K562 (cell line): Measurements from ENCODE around the gene PBX2. TPM values are rescaled to one million over a fixed set of nuclear protein-coding genes. Genes with fewer than 3 reads are reported as not detected.

Experiments
- CREM ChIP-seq: IDR thresholded peaks from 2 replicates; pipeline ENCODE4 v1.6.1; 2014; ENCODE audit warnings: antibody characterized with exemption, low read depth
- E4F1 ChIP-seq: fragments of 250-450 bp; sonication (Bioruptor Pico); IDR thresholded peaks from 2 replicates; pipeline ENCODE4 v1.5.0; 2021; ENCODE audit warnings: mild to moderate bottlenecking, borderline replicate concordance
- FIP1L1 ChIP-seq: fragments of 200-400 bp; formaldehyde crosslinking; IDR thresholded peaks from 2 replicates; pipeline ENCODE4 v1.6.1; 2018; ENCODE audit warnings: mild to moderate bottlenecking, low read depth, low read length; ENCODE audit not compliant: poor library complexity, severe bottlenecking
- GABPB2 ChIP-seq: fragments of 250-450 bp; sonication (Bioruptor Pico); conservative IDR thresholded peaks from 2 replicates; pipeline ENCODE4 v1.5.1; 2021; ENCODE audit warnings: mild to moderate bottlenecking
- GATA2 ChIP-seq: sonication (generic); formaldehyde crosslinking; IDR thresholded peaks from 2 replicates; pipeline ENCODE4 v1.4.0; 2020; ENCODE audit warnings: mild to moderate bottlenecking, missing genetic modification reagents
- GATAD2B ChIP-seq: fragments of 450-650 bp; IDR thresholded peaks from 2 replicates; pipeline ENCODE4 v1.6.1; 2017; ENCODE audit warnings: mild to moderate bottlenecking, borderline replicate concordance
- HNRNPLL ChIP-seq: fragments of 200-400 bp; formaldehyde crosslinking; IDR thresholded peaks from 2 replicates; pipeline ENCODE4 v1.6.1; 2017; ENCODE audit warnings: low read length, low read depth, mild to moderate bottlenecking; ENCODE audit not compliant: poor library complexity, severe bottlenecking
- IRF2 ChIP-seq: sonication (generic); formaldehyde crosslinking; IDR thresholded peaks from 2 replicates; pipeline ENCODE4 v1.8.1; 2022; ENCODE audit warnings: mild to moderate bottlenecking, missing genetic modification reagents
- MAFF ChIP-seq: IDR thresholded peaks from 2 replicates; pipeline ENCODE4 v1.6.1; 2012; ENCODE audit warnings: low read length, improper control_type of control experiment
- MED1 ChIP-seq: sonication (generic); formaldehyde crosslinking; IDR thresholded peaks from 2 replicates; pipeline ENCODE4 v1.8.1; 2023; ENCODE audit warnings: missing genetic modification reagents, borderline replicate concordance
- MYC ChIP-seq, 2 experiments: fragments of 250-450 bp in 1 of 2; sonication (Bioruptor Pico) in 1 of 2; IDR thresholded peaks; 2 replicates each; pipeline versions ENCODE4 v1.5.1 to v1.6.1; 2012 to 2021; ENCODE audit warnings: low read depth in 2 of 2, borderline replicate concordance in 1 of 2, improper control_type of control experiment in 1 of 2, low read length in 1 of 2, mild to moderate bottlenecking in 1 of 2, moderate library complexity in 1 of 2
- PHF8 ChIP-seq: fragments of 200-600 bp; sonication (generic); IDR thresholded peaks from 2 replicates; pipeline ENCODE4 v1.6.1; 2012; ENCODE audit warnings: mixed run types, mild to moderate bottlenecking, inconsistent platforms, low read length, moderate library complexity, borderline replicate concordance
- PRMT5 ChIP-seq: sonication (generic); formaldehyde crosslinking; IDR thresholded peaks from 2 replicates; pipeline ENCODE4 v1.5.0; 2020; ENCODE audit warnings: missing genetic modification reagents
- SAFB ChIP-seq: fragments of 200-400 bp; formaldehyde crosslinking; IDR thresholded peaks from 2 replicates; pipeline ENCODE4 v1.6.1; 2017; ENCODE audit warnings: low read depth, low read length, borderline replicate concordance
- ZNF12 ChIP-seq: sonication (generic); formaldehyde crosslinking; IDR thresholded peaks from 2 replicates; pipeline ENCODE4 v1.4.0; 2020; ENCODE audit warnings: mild to moderate bottlenecking, missing genetic modification reagents
- ZNF232 ChIP-seq: sonication (generic); formaldehyde crosslinking; IDR thresholded peaks from 2 replicates; pipeline ENCODE4 v1.8.0; 2022; ENCODE audit warnings: mild to moderate bottlenecking, missing genetic modification reagents
- ZNF445 ChIP-seq: fragments of 250-450 bp; sonication (Bioruptor Pico); IDR thresholded peaks from 2 replicates; pipeline ENCODE4 v1.4.0; 2020; ENCODE audit warnings: low read depth, mild to moderate bottlenecking, moderate library complexity
- polyA plus RNA-seq, 8 experiments: library from polyadenylated mRNA; depleted of rRNA in 4 of 8; stranded (reverse) in 5 of 8; unstranded in 3 of 8; fragments of >200 nt; fragmentation: Nextera tagmentation in 2 of 8; fragmentation: Illumina TruSeq in 1 of 8; extraction: Ambion mirVana in 2 of 8; extraction: Trizol in 1 of 8; gene quantifications; 2 replicates each; pipeline versions ENCODE4 v1.2.1 to v1.2.3, GENCODE V29; 2011 to 2014; ENCODE audit warnings: inconsistent platforms in 1 of 8, missing spikeins in 1 of 8
- total RNA-seq, 7 experiments: library from RNA; depleted of rRNA in 6 of 7; stranded (reverse); fragments of >200 nt in 6 of 7; fragmentation: Illumina TruSeq in 2 of 7; extraction: Trizol in 2 of 7; gene quantifications; 2 replicates each; pipeline versions ENCODE4 v1.2.1 to v1.2.3, GENCODE V29; 2011 to 2021; ENCODE audit warnings: low replicate concordance in 1 of 7
- TF ChIP-seq, protein P1 (sequence below): fragments of 450-650 bp; IDR thresholded peaks from 2 replicates; pipeline ENCODE4 v1.6.1; 2016; ENCODE audit warnings: borderline replicate concordance
- TF ChIP-seq, protein P2 (sequence below): fragments of 450-650 bp; formaldehyde crosslinking; conservative IDR thresholded peaks from 2 replicates; pipeline ENCODE4 v1.4.0; 2022; ENCODE audit warnings: mild to moderate bottlenecking, missing genetic modification characterization
- TF ChIP-seq, protein P3 (sequence below): sonication (generic); formaldehyde crosslinking; IDR thresholded peaks from 2 replicates; pipeline ENCODE4 v1.8.0; 2022; ENCODE audit warnings: mild to moderate bottlenecking, missing genetic modification reagents

PBX2 gene
- total and polyA plus RNA-seq, 9 of the 15 experiments (the other 6 are each of a cell fraction or from before 2014, with no cell fraction given) = 1.9 to 134 (median 62.5) TPM

- TF ChIP-seq E4F1 (CRISPR knock-in tag) (no peak), GABPB2 (CRISPR knock-in tag) (no peak), GATA2 (CRISPR knock-in tag) (no peak), FIP1L1 (no peak), HNRNPLL (peak; percentile 74), MED1 (CRISPR knock-in tag) (no peak), ZNF232 (CRISPR knock-in tag) (no peak), SAFB (no peak; the same call in 1 of the 2 replicates), MAFF (peak; percentile 39), PRMT5 (CRISPR knock-in tag) (no peak), ZNF445 (CRISPR knock-in tag) (no peak), CREM (peak; percentile 99), GATAD2B (peak; percentile 48; the same call in 1 of the 2 replicates), ZNF12 (CRISPR knock-in tag) (peak; percentile 10; the same call in 1 of the 2 replicates), IRF2 (CRISPR knock-in tag) (no peak), PHF8 (peak; percentile 59; the same call in 1 of the 2 replicates), MYC (IDR thresholded peaks at IDR 0.05; ENCODE audit: low read depth, low read length) (no peak; the same call in none of the 2 replicates), MYC (CRISPR knock-in tag; IDR thresholded peaks at IDR 0.05; ENCODE audit: borderline replicate concordance, low read depth) (no peak; the same call in 1 of the 2 replicates)
- TF ChIP-seq, protein P1, sequence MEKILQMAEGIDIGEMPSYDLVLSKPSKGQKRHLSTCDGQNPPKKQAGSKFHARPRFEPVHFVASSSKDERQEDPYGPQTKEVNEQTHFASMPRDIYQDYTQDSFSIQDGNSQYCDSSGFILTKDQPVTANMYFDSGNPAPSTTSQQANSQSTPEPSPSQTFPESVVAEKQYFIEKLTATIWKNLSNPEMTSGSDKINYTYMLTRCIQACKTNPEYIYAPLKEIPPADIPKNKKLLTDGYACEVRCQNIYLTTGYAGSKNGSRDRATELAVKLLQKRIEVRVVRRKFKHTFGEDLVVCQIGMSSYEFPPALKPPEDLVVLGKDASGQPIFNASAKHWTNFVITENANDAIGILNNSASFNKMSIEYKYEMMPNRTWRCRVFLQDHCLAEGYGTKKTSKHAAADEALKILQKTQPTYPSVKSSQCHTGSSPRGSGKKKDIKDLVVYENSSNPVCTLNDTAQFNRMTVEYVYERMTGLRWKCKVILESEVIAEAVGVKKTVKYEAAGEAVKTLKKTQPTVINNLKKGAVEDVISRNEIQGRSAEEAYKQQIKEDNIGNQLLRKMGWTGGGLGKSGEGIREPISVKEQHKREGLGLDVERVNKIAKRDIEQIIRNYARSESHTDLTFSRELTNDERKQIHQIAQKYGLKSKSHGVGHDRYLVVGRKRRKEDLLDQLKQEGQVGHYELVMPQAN = no peak; the same call in 1 of the 2 replicates
- TF ChIP-seq, protein P2, sequence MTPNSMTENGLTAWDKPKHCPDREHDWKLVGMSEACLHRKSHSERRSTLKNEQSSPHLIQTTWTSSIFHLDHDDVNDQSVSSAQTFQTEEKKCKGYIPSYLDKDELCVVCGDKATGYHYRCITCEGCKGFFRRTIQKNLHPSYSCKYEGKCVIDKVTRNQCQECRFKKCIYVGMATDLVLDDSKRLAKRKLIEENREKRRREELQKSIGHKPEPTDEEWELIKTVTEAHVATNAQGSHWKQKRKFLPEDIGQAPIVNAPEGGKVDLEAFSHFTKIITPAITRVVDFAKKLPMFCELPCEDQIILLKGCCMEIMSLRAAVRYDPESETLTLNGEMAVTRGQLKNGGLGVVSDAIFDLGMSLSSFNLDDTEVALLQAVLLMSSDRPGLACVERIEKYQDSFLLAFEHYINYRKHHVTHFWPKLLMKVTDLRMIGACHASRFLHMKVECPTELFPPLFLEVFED = no peak
- TF ChIP-seq, protein P3, sequence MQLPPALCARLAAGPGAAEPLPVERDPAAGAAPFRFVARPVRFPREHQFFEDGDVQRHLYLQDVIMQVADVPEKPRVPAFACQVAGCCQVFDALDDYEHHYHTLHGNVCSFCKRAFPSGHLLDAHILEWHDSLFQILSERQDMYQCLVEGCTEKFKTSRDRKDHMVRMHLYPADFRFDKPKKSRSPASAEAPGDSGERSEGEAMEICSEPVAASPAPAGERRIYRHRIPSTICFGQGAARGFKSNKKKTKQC (CRISPR knock-in tag) = 0 out of 2 replicates have a peak, but pooled peaks have one; percentile 3
These were observed 36.2 kb downstream of the PBX2 start, which contains the start of gene PPT2 (continued) for GRCh38 chr6:32153564-32154513.
